SK-MEL-5 (cell line): ENCODE measurements around the gene TEX48. TPM values are rescaled to one million over a fixed set of nuclear protein-coding genes. Genes with fewer than 3 reads are reported as not detected.

ENCODE experiments used
- DNase-seq: peaks from one replicate; pipeline ENCODE4 v3.0.0-alpha.2; 2016; ENCODE audit warnings: low read depth, low spot score
- in situ Hi-C: cut with HindIII; loops from 2 replicates; pipeline ENCODE4 v1.10.0; 2016; ENCODE audit warnings: low sequenced_read_pairs, high pct_unique_total_duplicates, low pct_unique_long_range_greater_than_20kb
- total RNA-seq: library from RNA; depleted of rRNA; stranded (reverse); fragments of >200 nt; shearing (Covaris generic); gene quantifications from 2 replicates; pipeline ENCODE4 v1.2.3, GENCODE V29; 2014

Gene TEX48
- total RNA-seq, 1 experiment from 2014 or later: not detected

GRCh38 chr9:114643896-114644295 lies 38.1 kb downstream of the TEX48 start:
- in situ Hi-C loops: no loop called here
- no peak for DNase-seq

- in situ Hi-C loops: no loop called here
Observed at GRCh38 chr9:114643001-114643400, 39.0 kb downstream of the TEX48 start.

GRCh38 chr9:114641967-114642366 lies 40.0 kb downstream of the TEX48 start:
- DNase-seq: no peak
- in situ Hi-C loops: no loop called here

More at GRCh38 chr9:114643001-114643400, 39.0 kb downstream of the TEX48 start:
- DNase-seq: no peak

GRCh38 chr9:114638404-114638803 lies 43.6 kb downstream of the TEX48 start:
- in situ Hi-C loops: no loop called here

GRCh38 chr9:114634387-114634786 lies 47.6 kb downstream of the TEX48 start:
- no peak for DNase-seq
- in situ Hi-C loops: no loop called here

More at GRCh38 chr9:114638404-114638803, 43.6 kb downstream of the TEX48 start:
- no peak for DNase-seq

GRCh38 chr9:114633438-114634089 lies 48.4 kb downstream of the TEX48 start:
- DNase-seq: no peak
- in situ Hi-C loops: no loop called here

GRCh38 chr9:114631166-114631565 lies 50.8 kb downstream of the TEX48 start:
- DNase-seq: no peak
- in situ Hi-C loops: no loop called here

GRCh38 chr9:114629563-114630090 lies 52.4 kb downstream of the TEX48 start:
- in situ Hi-C loops: no loop called here
- no peak for DNase-seq

- in situ Hi-C loops: no loop called here
- no peak for DNase-seq
Observed at GRCh38 chr9:114627553-114627952, 54.4 kb downstream of the TEX48 start.

- DNase-seq: peak; percentile 85
- in situ Hi-C loops: no loop called here
Observed at GRCh38 chr9:114626415-114627020, 55.5 kb downstream of the TEX48 start.

- in situ Hi-C loops: no loop called here
- no peak for DNase-seq
Observed at GRCh38 chr9:114624677-114625076, 57.3 kb downstream of the TEX48 start.

- in situ Hi-C loops: no loop called here
- DNase-seq: no peak
Observed at GRCh38 chr9:114621975-114622609, 59.9 kb downstream of the TEX48 start.

GRCh38 chr9:114621561-114621960 lies 60.4 kb downstream of the TEX48 start:
- DNase-seq: no peak
- in situ Hi-C loops: no loop called here

- in situ Hi-C loops: no loop called here
- no peak for DNase-seq
Observed at GRCh38 chr9:114619191-114619761, 62.7 kb downstream of the TEX48 start.

GRCh38 chr9:114616684-114617520 lies 65.1 kb downstream of the TEX48 start:
- no peak for DNase-seq
- in situ Hi-C loops: no loop called here
